Left kidney (tissue), 2 donors: Measurements from ENCODE around the gene HDAC11. TPM values are rescaled to one million over a fixed set of nuclear protein-coding genes. Genes with fewer than 3 reads are reported as not detected.

ENCODE experiments used
- DNase-seq: peaks from one replicate; pipeline ENCODE4 v3.0.0-alpha.2; 2013
- polyA plus RNA-seq: library from polyadenylated mRNA; unstranded; fragments of 120-200 nt; gene quantifications from one replicate; pipeline ENCODE4 v1.2.1, GENCODE V29; 2013; ENCODE audit not compliant: insufficient read length

Gene HDAC11
- polyA plus RNA-seq, 1 donor = 14.8 TPM

DNA sequence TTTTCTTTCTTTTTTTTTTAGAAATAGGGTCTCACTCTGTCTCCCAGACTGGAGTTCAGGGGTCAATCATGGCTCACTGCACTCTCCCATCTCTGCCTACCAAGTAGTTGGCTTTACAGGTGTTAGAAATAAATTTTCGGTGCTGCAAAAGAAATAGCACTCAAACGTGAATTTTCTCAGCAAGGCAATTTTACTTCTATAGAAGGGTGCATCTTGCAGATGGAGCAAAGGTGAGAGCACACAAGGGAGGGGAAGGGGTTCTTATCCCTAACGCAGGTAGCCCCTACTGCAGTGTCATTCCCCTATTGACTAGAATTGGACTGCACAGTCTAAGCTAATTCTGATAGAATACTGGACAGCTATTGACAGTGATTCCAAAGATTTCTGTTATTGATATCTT, 62.0 kb downstream of the HDAC11 start:
- DNase-seq = no peak

DNA sequence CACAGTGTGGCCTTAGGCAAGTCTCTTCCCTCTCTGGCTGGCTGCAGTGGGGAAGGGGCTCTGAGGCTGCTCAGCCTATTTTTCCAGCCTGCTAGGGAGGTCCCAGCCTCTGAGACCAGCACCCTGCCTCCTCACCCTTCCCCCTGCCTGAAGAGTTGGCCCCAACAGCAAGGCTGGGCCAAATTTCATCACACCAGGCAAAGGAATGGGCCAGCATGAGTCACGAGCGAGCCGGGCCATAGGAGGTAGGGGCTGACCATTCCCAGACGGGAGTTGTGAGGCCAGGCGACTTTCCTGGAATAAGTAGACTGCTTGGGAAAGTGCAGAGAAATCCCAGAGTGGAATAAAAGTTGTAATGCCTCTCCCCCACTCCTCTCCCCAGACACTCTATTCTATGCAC, 63.1 kb downstream of the HDAC11 start:
- DNase-seq = no peak

DNA sequence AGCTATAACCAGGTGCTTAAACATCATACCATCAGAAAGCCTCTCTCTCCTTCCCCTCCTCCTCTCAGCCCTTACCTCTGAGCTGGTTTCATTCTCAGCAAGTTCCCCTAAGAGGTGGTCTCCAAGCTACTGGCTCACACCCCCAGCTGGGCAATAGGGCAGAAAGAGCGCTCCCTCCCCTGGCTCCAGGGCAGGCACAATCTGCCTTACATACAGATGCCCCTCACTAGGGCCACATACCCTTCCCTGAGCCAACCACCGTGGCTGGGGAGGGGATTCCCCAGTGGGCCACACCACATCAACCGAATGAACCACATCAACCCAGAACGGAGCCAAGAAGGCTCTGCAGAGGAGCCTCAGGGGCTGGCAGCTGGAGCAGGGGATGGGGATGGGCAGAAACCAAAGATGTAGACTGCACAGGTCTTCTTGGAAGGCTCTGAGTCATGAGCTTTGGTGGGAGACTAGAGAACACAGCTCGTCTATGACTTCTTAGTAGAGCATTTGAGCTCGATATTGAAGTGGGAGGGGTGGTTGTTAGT, 64.3 kb downstream of the HDAC11 start:
- no peak for DNase-seq

DNA sequence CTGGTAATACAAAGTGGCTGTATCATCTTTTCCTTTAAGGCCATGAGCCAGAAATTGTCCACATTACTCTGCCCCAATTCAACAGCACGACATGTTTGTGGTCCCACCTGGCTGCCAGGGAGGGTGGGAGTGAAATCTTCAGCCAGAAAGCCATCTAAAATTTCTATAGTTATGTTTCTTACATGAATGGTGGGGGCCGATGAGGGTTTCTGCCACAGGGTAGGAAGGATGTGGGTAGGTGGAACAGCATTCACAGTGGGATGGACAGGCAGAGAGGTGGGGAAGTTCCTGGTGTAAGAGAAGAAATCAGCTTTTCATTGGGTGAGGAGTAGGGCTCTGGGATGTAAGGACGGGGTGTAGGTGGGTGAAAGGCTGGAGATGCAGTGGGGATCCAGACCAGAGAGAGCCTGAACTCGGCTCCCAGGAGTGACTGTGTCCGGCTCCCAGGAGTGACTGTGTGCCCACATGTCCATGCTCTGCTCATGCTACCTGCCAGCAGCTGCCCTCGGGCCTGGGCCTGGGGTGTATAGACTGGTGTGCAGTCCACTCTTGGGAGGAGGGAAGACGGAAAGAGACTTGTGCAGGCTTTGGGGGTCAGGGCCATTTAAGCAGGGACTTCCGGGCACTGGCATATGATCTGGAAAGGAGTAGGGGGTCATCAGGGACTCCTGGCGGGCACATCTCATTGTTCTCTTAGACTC, 65.0 kb downstream of the HDAC11 start:
- no peak for DNase-seq

DNA sequence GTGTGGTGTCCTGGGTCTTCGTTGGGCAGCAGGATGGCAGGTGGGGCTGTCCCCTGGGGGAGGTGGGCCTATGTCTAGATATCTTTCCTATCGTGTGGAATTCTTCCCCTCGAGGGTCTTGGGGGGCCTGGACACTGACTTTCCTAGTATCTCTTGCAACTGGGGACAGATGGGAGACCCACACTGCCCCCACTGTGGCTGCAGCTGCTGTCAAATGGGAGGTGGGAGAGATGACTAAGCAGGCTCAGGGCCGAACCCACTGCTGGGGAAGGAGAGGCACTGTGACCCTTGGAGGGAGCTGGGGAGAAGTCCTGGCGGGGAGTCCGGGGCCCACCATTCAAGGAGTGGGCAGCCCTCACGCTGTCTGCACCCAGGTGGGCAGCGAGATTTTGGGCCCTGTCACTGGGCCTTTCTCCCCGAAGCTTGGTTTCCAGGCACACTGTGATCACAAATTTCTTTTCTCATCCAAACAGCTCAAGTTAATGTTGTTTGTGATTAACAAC, 65.9 kb downstream of the HDAC11 start:
- no peak for DNase-seq

DNA sequence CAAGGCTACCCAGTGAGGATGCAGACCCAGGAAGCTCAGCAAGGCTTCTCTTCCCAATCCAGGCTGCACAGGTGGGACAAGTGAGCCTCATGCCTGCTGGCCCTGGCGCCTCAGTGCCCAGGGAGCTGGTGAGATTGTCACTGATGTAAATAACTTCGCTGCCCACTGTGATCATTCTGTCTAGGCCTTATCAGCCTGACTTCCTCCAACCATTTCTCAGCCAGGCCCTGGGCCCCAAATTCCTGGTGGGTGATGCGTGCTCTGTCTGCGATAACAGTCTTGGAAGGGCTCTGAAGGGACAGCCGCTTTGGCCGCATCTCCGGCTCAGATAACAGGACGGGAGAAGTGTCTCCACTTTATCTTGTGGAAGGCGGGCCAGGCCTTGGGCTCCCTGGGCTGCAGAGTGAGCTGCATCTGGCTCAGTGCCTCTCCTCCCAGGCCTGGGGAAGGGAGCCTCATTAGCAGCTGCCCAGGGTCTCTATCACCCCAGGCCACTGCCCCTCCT, 66.6 kb downstream of the HDAC11 start:
- DNase-seq = no peak

DNA sequence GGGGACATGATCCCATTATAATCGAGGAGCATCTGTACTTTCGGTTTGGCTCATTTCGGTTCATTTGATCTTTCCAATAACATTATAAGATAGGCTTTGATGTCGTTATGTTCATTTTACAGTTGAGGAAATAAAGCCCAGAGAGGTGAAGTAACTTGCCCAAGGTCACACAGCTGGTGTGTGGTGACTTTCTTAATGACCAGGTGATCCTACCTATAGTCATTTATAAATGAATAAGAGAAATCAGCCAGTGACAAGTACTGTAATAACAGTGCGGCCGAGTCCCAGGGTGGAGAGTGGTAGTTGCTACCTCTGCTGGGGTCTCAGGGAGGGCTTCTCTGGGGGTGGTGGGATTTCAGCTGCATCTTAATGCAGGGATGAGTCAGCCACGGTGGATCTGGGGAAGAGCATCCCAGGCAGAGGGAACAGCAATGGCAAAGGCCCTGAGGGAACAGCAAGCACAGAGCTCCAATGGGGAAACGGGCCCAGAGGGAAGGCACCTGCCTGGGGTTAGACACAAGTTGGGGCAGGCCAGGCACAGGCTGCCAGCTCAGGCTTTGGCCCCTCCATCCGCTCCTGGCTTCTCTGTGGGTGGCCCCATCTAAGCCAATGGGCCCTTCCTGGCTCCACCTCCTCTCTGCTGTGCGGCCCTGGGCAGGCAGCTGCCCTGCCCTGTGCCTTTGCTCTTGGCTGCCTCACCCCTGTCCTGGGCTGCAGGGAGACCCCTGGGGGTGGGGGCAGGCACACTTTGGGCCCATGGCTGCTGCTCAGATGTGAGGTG, 67.7 kb downstream of the HDAC11 start:
- no peak for DNase-seq

DNA sequence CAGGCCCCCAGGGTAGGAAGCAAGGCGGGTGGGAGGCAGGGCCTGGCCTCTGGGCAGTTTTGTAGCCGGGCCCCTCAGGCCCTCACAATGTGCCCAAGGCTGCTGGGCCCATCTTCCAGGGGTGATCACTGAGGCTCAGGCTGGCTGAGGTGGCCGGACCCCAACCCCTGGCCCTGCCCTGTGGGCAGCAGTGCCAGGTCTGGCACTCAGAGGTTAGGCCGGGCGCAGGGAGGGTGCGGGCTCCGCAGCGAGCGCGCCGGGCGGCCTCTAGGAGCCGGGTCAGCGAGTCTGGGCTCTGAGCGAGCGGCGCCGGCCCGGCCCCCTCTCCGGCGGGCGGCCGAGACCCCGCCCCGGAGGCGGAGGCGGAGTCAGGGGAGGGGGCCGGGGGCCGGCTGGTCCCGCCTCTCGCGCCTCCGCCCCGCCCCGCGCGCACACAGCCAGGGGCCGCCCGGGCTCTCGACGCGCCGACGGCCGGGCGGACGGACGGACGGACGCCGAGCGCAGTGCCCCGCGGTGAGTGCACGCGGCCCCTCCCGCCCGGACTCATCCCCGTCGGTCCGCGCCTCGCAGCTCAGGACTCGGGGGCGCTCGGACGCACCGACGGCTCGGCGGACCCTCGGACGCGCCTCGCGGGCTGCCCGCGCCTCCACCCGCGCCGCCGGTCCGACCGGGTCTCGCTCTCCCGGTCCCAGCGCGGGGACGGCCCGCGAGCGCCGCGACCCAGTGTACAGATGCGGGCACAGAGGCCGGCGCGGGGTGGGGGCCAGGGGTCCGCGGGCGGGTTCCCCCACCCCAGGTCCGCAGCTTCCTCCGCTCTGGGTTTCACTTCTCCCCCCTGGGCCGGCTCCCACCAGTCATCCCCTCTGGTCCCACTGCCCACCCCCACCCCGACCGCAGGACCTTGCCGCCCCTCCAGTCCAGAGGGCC, 68.9 kb downstream of the HDAC11 start, which contains the start of gene FBLN2:
Gene FBLN2 (plus strand): TSS at position 430 of the 927 bp plus-strand sequence. CDS start 21,231 bp downstream, outside the sequence.
- DNase-seq = peak; percentile 60

DNA sequence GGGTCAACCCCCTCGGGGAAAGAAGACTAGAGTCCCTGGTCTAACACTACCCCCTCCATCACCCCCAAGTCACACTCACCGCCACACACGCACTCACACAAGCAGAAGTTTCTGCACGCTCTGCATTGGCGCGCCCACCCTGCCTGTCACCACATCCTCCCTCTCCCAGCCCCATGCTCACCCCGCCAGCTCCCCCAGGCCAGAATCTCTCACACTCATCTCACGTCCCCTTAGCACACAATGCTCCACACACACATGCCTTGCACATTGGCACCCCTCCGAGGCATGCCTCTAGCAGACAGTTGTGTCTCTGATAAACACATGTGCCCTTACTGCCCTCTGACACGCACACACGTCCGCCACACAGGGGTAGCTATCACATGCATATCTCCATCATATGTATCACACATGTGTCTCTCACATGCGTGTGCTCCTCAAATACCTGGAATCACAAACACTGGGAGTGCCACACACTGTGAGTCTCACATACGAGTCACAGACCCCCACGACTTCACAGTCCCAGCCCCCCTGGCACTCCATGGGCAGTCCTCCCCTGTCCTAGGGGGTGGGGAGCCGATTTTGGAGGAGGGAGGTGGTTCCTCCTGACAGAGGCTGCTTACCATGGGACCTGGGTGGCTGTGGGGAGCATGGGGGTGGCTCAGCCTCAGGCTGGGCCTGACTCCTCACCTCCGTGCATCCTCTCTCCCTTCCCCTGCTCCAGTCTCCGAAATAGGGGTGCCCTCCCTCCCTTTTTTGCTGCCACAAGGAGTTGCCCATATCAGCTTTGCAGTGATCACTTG, 69.7 kb downstream of the HDAC11 start:
- no peak for DNase-seq

DNA sequence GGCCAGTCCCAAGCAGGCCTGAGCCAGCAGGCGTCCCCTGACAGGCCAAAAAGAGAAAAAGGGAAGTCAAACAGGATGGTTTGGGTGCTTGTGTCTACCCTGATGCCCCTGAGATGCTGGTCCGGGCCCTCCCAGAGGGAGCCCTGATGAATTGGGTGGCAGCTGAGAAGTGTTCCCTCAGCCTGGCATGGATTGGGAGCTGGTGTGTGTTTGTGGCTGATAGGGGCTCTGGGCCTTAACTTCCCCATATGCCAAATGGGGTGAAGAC, 70.3 kb downstream of the HDAC11 start:
- DNase-seq = no peak

DNA sequence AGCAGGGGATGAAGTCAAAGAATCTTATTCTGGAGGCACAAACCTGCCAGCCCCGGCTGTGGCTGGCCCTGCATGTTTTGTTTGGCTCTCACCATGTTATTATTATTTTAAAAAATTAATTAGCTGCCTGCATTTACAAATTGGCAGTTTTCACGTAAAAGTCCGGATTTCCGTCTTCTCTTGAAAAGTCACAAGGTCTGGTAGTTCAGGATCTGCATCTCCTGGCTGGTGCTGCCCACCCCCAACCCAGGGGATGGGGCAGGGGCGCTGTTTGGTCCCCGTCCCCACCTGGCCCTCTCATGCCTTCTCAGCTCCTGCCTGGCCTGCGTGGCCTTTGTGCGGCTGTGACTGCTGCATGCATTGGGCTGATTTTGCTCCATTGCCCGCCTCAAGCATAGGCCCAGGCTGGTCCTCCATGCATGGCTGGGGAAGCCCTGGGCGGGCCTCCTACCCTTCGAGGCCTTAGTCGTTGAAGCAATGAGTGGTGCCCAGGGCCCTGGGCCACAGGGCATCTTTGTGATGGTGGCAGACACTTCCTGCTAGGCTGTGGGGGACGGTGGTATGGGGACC, 70.8 kb downstream of the HDAC11 start:
- DNase-seq = no peak

DNA sequence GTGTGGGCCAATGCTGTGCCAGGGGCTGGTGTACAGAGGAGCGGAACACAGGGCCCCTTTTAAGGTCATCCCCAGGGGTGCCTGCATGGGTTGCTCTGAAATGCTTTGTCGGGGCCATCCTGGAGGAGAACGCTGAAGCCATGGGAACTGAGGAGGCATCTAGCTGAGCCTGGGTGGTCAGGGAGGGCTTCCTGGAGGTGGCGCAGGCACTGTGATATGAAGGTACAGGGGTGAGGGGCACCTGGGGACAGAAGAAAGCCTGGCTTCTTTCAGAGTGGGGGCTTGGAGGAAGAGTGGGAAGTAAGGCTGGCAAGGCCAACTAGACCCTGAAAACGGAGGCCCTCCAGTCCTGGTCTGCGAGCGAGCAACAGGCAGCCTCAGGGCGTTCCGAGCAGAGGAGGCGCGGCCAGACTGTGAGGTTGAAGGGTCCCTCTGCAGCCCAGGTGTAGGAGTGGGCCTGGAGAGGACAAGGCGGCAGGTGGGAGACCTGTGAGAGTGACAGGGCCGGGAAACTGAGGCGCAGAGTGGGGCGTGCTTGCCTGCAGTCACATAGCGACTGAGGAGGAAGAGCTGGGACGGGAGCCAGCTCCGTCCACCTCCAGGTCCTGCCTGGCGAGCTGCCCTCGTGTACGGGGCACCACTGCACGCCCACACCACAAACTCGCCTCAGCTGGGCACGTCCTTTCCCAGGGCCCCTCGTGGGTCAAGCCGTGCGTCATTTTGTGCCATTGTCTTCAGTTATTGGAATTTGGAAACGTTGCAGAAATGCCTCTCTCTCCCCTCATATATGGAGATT, 72.9 kb downstream of the HDAC11 start:
- no peak for DNase-seq

DNA sequence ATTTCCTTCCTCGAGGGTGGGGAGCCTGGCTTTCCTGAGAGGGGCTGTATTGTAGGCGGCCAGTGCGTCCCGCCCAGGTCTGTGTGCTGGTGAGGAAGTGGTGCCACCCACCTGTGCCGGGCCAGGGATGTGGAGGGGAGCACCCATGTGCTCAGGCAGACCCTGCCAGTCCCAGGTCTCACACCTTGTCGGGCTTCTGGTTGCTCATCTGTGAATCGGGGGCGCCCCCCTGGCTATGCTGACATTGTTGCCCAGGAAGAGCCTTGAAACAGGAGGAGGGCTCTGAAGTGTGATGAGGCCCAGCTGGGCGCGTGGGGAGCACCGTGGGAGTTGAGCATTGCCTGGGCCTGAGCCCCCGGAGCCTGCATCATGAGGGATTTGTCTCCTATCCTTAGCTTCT, 73.6 kb downstream of the HDAC11 start:
- no peak for DNase-seq

DNA sequence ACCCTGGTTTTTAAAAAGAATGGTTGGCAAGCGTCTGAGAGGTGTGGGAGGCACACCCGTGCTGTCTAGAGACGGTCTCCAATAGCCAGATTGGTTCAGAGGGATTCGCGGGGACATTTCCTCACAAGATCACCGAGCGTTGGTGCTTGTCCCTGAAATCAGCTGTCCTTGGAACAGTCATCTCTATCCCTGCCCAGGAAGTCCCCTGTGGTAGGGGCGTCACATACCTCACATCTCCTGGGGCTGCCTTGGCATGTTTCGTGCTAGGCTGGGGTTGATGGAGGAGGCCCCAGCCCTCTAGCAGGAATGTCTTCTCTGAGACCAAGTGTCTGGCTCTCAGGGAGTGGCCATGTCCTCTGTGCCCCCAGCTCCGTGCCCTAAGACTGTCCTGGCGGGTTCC, 75.6 kb downstream of the HDAC11 start:
- no peak for DNase-seq

Other genes with a start within 250 kb of the HDAC11 start
- gene NUP210, start 60.0 kb upstream of the HDAC11 start, polyA plus RNA-seq = 28.9 TPM
- gene FBLN2, start 68.8 kb downstream of the HDAC11 start, polyA plus RNA-seq = 17.9 TPM